K562 (cell line): ENCODE results near the gene PLXNB3. TPM values are rescaled to one million over a fixed set of nuclear protein-coding genes. Genes with fewer than 3 reads are reported as not detected.

Experiments used
- ATAC-seq: fragments of 200-7000 bp; cut with Tn5 transposase; 3 replicates; pipeline ENCODE4 v1.9.1; 2020; ENCODE audit warnings: moderate library complexity
- BruUV-seq: library from RNA; stranded (reverse); fragments of 400-500 nt; replicated peaks from 2 replicates; lab custom pipeline; 2021; lab: Mats Ljungman, UMichigan
- CTCF ChIA-PET: fragments of 300-600 bp; formaldehyde crosslinking; extraction: SDS; loops from one replicate; lab custom pipeline; 2021; ENCODE audit warnings: low intra/inter-chr PET ratio; lab: Yijun Ruan, JAX
- POLR2A ChIA-PET: fragments of 300-600, 350-650 bp; sonication (Branson Sonifier 250); formaldehyde crosslinking; extraction: SDS; loops from one replicate; lab custom pipeline; 2021; ENCODE audit warnings: antibody characterized with exemption, inconsistent platforms; lab: Yijun Ruan, JAX
- DNase-seq, 4 experiments: peaks; one replicate each; pipeline versions ENCODE4 v3.0.0 to v3.0.0-alpha.2; 2011 to 2018; ENCODE audit warnings: low spot score in 3 of 4, mixed read lengths in 3 of 4; ENCODE audit errors: extremely low read depth in 1 of 4
- FAIRE-seq: peaks from 2 replicates; lab custom pipeline; 2011; peaks lifted over from hg19 to GRCh38; lab: Jason Lieb, UNC
- H2AFZ ChIP-seq: 2 replicates; pipeline ENCODE4 v1.6.0; 2011; ENCODE audit warnings: low read depth, low read length, control low read depth, inconsistent platforms
- H3K27ac ChIP-seq: fragments of 200-600 bp; 3 replicates; pipeline ENCODE4 v1.8.0; 2011; ENCODE audit warnings: low read depth, mild to moderate bottlenecking, control low read depth, inconsistent platforms, low read length, moderate library complexity, mixed read lengths; ENCODE audit errors: extremely low read depth
- H3K27me3 ChIP-seq, 2 experiments: fragments of 300-600 bp in 1 of 2; 2 replicates in 1 of 2; 3 replicates in 1 of 2; pipeline versions ENCODE4 v1.6.0 to v1.8.0; 2011; ENCODE audit warnings: inconsistent platforms in 2 of 2, low read length in 2 of 2, mild to moderate bottlenecking in 1 of 2, mixed read lengths in 1 of 2, moderate library complexity in 1 of 2; ENCODE audit not compliant: control insufficient read depth in 2 of 2, insufficient read depth in 2 of 2
- H3K36me3 ChIP-seq: fragments of 300-600 bp; 3 replicates; pipeline ENCODE4 v1.8.0; 2011; ENCODE audit warnings: mild to moderate bottlenecking, low read length, inconsistent platforms; ENCODE audit not compliant: control insufficient read depth, insufficient read depth
- H3K4me1 ChIP-seq, 2 experiments: fragments of 200-600 bp in 1 of 2; replicated peaks in 1 of 2; 2 replicates in 1 of 2; 3 replicates in 1 of 2; pipeline versions ENCODE4 v1.5.1 to v1.8.0; 2011; ENCODE audit warnings: inconsistent platforms in 2 of 2, low read length in 2 of 2, mild to moderate bottlenecking in 1 of 2, mixed read lengths in 1 of 2, moderate library complexity in 1 of 2; ENCODE audit not compliant: control insufficient read depth in 2 of 2, insufficient read depth in 2 of 2
- H3K4me2 ChIP-seq: 2 replicates; pipeline ENCODE4 v1.6.1; 2011; ENCODE audit warnings: low read length, control low read depth, inconsistent platforms, mixed read lengths; ENCODE audit not compliant: insufficient read depth
- H3K4me3 ChIP-seq: fragments of 200-600 bp; sonication (generic), shearing (Covaris generic); 2 replicates; pipeline ENCODE4 v1.5.1; 2016; ENCODE audit warnings: control low read depth, inconsistent platforms
- H3K79me2 ChIP-seq: fragments of 200-600 bp; 3 replicates; pipeline ENCODE4 v1.8.0; 2011; ENCODE audit warnings: low read length, inconsistent platforms; ENCODE audit not compliant: control insufficient read depth, insufficient read depth
- H3K9ac ChIP-seq, 2 experiments: 2 replicates each; pipeline versions ENCODE4 v1.6.0 to v1.6.1; 2011; ENCODE audit warnings: low read depth in 2 of 2, low read length in 2 of 2, control low read depth in 1 of 2, inconsistent platforms in 1 of 2, mild to moderate bottlenecking in 1 of 2, mixed read lengths in 1 of 2; ENCODE audit not compliant: insufficient read depth in 1 of 2
- H3K9me1 ChIP-seq: one replicate; pipeline ENCODE4 v1.6.0; 2011; ENCODE audit warnings: inconsistent platforms, mild to moderate bottlenecking, low read length, moderate library complexity; ENCODE audit not compliant: control insufficient read depth, insufficient read depth
- H3K9me3 ChIP-seq: replicated peaks from 2 replicates; pipeline ENCODE4 v1.5.1; 2011; ENCODE audit warnings: low read depth, low read length, inconsistent platforms; ENCODE audit not compliant: control insufficient read depth, insufficient read depth
- H4K20me1 ChIP-seq: replicated peaks from 2 replicates; pipeline ENCODE4 v1.6.1; 2011; ENCODE audit warnings: low read length, inconsistent platforms, mixed read lengths; ENCODE audit not compliant: control insufficient read depth, insufficient read depth
- FOXM1 ChIP-seq, 2 experiments: fragments of 450-650 bp in 1 of 2; sonication (generic) in 1 of 2; formaldehyde crosslinking in 1 of 2; IDR thresholded peaks; 2 replicates each; pipeline versions ENCODE4 v1.6.1 to v1.9.0; 2017 to 2022; ENCODE audit warnings: low read depth in 2 of 2, mild to moderate bottlenecking in 2 of 2, missing genetic modification reagents in 1 of 2, moderate library complexity in 1 of 2
- HDAC3 ChIP-seq: fragments of 450-650 bp; IDR thresholded peaks from 2 replicates; pipeline ENCODE4 v1.6.1; 2018; ENCODE audit warnings: borderline replicate concordance, mild to moderate bottlenecking, moderate library complexity; ENCODE audit not compliant: partially characterized antibody
- NCOA2 ChIP-seq, 2 experiments: fragments of 450-650 bp; IDR thresholded peaks; 2 replicates each; pipeline ENCODE4 v1.6.1; 2018; ENCODE audit warnings: mild to moderate bottlenecking in 2 of 2, moderate library complexity in 1 of 2; ENCODE audit not compliant: partially characterized antibody in 2 of 2
- SAP30 ChIP-seq: fragments of 200-600 bp; sonication (generic); IDR thresholded peaks from 2 replicates; pipeline ENCODE4 v1.6.1; 2012; ENCODE audit warnings: borderline replicate concordance, low read depth, mild to moderate bottlenecking, moderate library complexity, low read length, control low read depth, inconsistent platforms; ENCODE audit not compliant: insufficient read depth, poor library complexity, severe bottlenecking
- WGBS: fragments of 100-300 bp; shearing (Covaris generic); methylation state at CpG from one replicate; pipeline ENCODE4 v1.1.6; 2016; ENCODE audit warnings: low coverage, mixed read lengths; ENCODE audit not compliant: insufficient coverage; ENCODE audit errors: missing lambda C conversion rate; 5-methylcytosine and 5-hydroxymethylcytosine counted together
- in situ Hi-C: fragments of 300-500 bp; cut with MboI; formaldehyde crosslinking; loops from 4 replicates; pipeline ENCODE4 v1.15.0; 2018; ENCODE audit warnings: inconsistent platforms, mixed read lengths
- intact Hi-C: fragments of 100-400 bp; cut with micrococcal nuclease; formaldehyde crosslinking; loops from 2 replicates; pipeline ENCODE4 v1.14.2; 2022
- polyA plus RNA-seq, 8 experiments: library from polyadenylated mRNA; depleted of rRNA in 4 of 8; stranded (reverse) in 5 of 8; unstranded in 3 of 8; fragments of >200 nt; fragmentation: Nextera tagmentation in 2 of 8; fragmentation: Illumina TruSeq in 1 of 8; extraction: Ambion mirVana in 2 of 8; extraction: Trizol in 1 of 8; gene quantifications; 2 replicates each; pipeline versions ENCODE4 v1.2.1 to v1.2.3, GENCODE V29; 2011 to 2014; ENCODE audit warnings: inconsistent platforms in 1 of 8, missing spikeins in 1 of 8
- total RNA-seq, 7 experiments: library from RNA; depleted of rRNA in 6 of 7; stranded (reverse); fragments of >200 nt in 6 of 7; fragmentation: Illumina TruSeq in 2 of 7; extraction: Trizol in 2 of 7; gene quantifications; 2 replicates each; pipeline versions ENCODE4 v1.2.1 to v1.2.3, GENCODE V29; 2011 to 2021; ENCODE audit warnings: low replicate concordance in 1 of 7

The PLXNB3 gene
- total and polyA plus RNA-seq, 9 of the 15 experiments (the other 6 are each of a cell fraction or from before 2014, with no cell fraction given), result 0.22 to 2.0 (median 1.4) TPM; not detected in 2

GRCh38 chrX:153767674-153768055 is 3.6 kb downstream of the PLXNB3 start:
- H3K79me2 ChIP-seq, result peaks cover 14% of the 10 kb centered on the region
- WGBS, result 100% methylated on average over 1 of the region's 20 CpGs
- no peak overlapping the region for H3K4me3 ChIP-seq
- H3K4me2 ChIP-seq, result no peak overlapping the region
- H3K36me3 ChIP-seq, result no peaks in the 10 kb centered on the region
- no peaks in the 10 kb centered on the region for H4K20me1 ChIP-seq
- no peak for ATAC-seq
- CTCF ChIA-PET, result no interaction called here
- no peaks in the 10 kb centered on the region for H3K9me1 ChIP-seq
- H3K27ac ChIP-seq, result no peak overlapping the region
- H3K27me3 ChIP-seq, result no peaks in the 10 kb centered on the region
- no peak overlapping the region for H2AFZ ChIP-seq
- in situ Hi-C loops (no loop called here), intact Hi-C loops (loop anchor here (5.0 kb wide), 1 partner anchor 160 kb away; the partner anchor contains the start of gene ARHGAP4)
- FAIRE-seq, result no peak
- H3K9me3 ChIP-seq, result no peaks in the 10 kb centered on the region
- POLR2A ChIA-PET, result no interaction called here
- H3K4me1 ChIP-seq, result peaks cover 15 to 96% of the 10 kb centered on the region in 2 experiments
- H3K9ac ChIP-seq, result no peak overlapping the region
- BruUV-seq, result no TSS peak
- TF ChIP-seq NCOA2 (IDR thresholded peaks at IDR 0.05; ENCODE audit: partially characterized antibody in 2 of 2) (no peak), FOXM1 (IDR thresholded peaks at IDR 0.05; ENCODE audit: low read depth) (no peak), FOXM1 (CRISPR knock-in tag; IDR thresholded peaks at IDR 0.05; ENCODE audit: low read depth) (no peak), SAP30 (no peak), HDAC3 (no peak)
- DNase-seq, result no peak
